ENCODE results near the gene MYO1B. TPM values are rescaled to one million over a fixed set of nuclear protein-coding genes. Genes with fewer than 3 reads are reported as not detected.

The MYO1B gene
- total and polyA plus RNA-seq, 12 donors, result 8.7 to 32.4 (median 14.4) TPM

- intact Hi-C loops (cut with DNase I), result no loop called here
These were observed 229.3 kb downstream of the MYO1B start for GRCh38 chr2:191474464-191474863.

More at GRCh38 chr2:191474464-191474863, 229.3 kb downstream of the MYO1B start:
- DNase-seq (no peak), ATAC-seq (no peak)
- no peak for TF ChIP-seq CTCF (IDR thresholded peaks at IDR 0.05)
- Histone ChIP-seq H3K36me3 (no peaks in the 10 kb centered on the region), H3K9me3 (peaks cover 0 to 10% (median 0%) of the 10 kb centered on the region in 11 donors), H3K27me3 (no peaks in the 10 kb centered on the region), H3K4me1 (peaks cover 5 to 19% (median 10%) of the 10 kb centered on the region in 9 donors), H3K4me3 (no peak overlapping the region), H3K27ac (no peak overlapping the region)
- WGBS, 2 donors, result 44 to 52% methylated on average over 1 of the region's 1 CpG

Other genes starting within 250 kb of the MYO1B start
- 100 to 1,000 TPM in 1 of 10 donors, 10 to 100 TPM in 9; 35.9 to 438 (median 52.4) TPM for gene STAT1, start 231.2 kb upstream of the MYO1B start, total RNA-seq
- 10 to 100 TPM in 1 of 2 donors, 1 to 10 TPM in 1; 8.9 to 14.6 TPM for gene STAT1, start 231.2 kb upstream of the MYO1B start, polyA plus RNA-seq
- 1 to 10 TPM in 8 of 10 donors, under 1 TPM in 2; 0.52 to 9.4 (median 2.2) TPM for gene STAT4, start 94.4 kb upstream of the MYO1B start, total RNA-seq
- gene STAT4, start 94.4 kb upstream of the MYO1B start, polyA plus RNA-seq, result 1 to 10 TPM in 1 of 2 donors, under 1 TPM in 1; 0.52 to 2.2 TPM